Body of pancreas (tissue), 4 donors: Measurements from ENCODE around the gene GAS5.

ENCODE experiments used
- CTCF ChIP-seq, 7 experiments: fragments of 450-650 bp in 4 of 7; fragments of 200-600 bp in 3 of 7; sonication (generic) in 3 of 7; IDR thresholded peaks; one replicate each; pipeline ENCODE4 v1.5.1; 2016 to 2019; ENCODE audit warnings: antibody characterized with exemption in 7 of 7
- POLR2A ChIP-seq, 3 donors: fragments of 450-650 bp; IDR thresholded peaks; one replicate each; pipeline ENCODE4 v1.6.1; 2016; ENCODE audit warnings: antibody characterized with exemption in 3 of 3, mild to moderate bottlenecking in 2 of 3

- TF ChIP-seq CTCF (IDR thresholded peaks at IDR 0.05) = no peak
- no peak for TF ChIP-seq POLR2A (IDR thresholded peaks at IDR 0.05)
Observed at GRCh38 chr1:173867141-173867752, 542 bp downstream of the GAS5 start.
